ENCODE data around the gene RSPH4A.
"Not testable (repeated sequence)": the region's sequence is repeated elsewhere in the genome, so short reads cannot be mapped to it uniquely, and the experiment has no call there.

The RSPH4A gene

GRCh38 chr6:116631379-116631990, 15.2 kb downstream of the RSPH4A start:
- no peak for FAIRE-seq

DNA sequence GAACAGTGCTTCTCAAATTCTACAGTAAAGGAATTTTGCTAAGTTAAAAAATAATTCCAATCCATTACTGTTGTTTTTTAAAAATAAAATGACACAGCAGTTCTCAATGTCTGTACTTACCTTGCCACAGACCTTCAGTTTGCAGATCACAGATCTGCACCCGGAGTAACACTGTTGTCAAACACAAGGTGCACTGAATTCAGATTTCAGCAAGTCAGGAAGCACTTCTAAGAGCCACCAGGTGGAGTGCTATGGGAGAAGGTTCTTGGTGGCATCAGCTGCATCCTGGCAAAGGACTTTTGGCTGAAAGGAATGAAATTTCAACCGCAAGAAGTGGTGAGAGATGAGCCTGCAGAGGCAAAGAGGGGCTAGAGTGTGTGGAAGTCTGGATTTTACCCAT, 17.4 kb downstream of the RSPH4A start:
- no peak for FAIRE-seq

GRCh38 chr6:116648156-116648555, 31.9 kb downstream of the RSPH4A start:
- no peak for FAIRE-seq

DNA sequence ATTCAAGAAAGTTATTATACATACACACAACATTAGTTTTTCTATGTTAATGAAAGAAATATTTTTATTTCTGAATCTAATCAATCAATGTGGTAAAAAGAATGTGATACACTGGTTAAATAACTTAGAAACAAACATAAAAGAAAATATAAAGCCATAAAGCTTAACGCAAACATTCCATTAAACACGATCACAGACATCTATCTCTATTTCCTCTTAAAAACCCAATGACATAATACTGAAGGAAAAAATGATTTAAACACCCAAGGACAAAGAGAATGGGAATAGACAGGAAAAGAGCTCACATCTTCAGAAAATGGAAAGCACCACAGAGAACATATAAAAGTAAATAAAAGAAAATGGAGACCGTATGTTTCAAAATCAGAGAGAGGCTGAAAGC, 32.9 kb downstream of the RSPH4A start:
- peak; percentile 50 for FAIRE-seq

DNA sequence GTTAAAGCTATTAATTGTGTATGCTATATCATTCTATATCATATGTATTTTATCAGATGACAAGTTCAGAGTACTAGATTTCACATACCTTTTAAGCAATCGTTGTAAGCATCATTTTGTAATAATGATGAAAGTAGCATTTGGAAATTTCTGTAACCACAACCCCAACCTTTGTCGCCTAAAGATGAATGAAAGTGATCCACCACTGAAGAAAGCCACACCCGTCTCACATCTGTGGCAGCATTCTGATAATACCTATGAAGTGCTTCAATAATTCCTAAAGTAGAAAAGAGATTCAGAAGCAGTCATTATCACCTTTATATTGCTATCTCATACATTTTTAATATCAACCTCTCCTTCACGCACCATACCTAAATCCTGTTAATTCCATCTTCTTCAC, 35.6 kb downstream of the RSPH4A start:
- FAIRE-seq = no peak

DNA sequence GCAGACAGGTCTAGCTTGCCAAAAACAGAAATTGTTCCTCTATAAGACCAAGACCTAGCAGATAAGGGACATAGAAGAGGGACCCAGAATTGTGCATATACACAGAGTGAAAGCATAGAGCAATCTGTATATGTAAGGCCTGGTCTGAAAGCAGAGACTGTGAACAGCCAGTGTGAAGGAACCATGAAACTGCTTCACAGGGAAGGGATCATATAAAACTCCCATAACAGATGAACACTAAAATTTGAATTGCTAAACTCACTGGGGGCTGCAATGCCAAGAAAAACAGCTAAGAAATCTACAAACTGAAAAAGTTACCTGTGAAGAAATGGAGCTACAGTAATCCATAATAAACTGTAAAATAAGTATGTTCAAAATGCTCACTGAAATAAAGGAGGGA, 45.3 kb downstream of the RSPH4A start:
- no peak for FAIRE-seq

DNA sequence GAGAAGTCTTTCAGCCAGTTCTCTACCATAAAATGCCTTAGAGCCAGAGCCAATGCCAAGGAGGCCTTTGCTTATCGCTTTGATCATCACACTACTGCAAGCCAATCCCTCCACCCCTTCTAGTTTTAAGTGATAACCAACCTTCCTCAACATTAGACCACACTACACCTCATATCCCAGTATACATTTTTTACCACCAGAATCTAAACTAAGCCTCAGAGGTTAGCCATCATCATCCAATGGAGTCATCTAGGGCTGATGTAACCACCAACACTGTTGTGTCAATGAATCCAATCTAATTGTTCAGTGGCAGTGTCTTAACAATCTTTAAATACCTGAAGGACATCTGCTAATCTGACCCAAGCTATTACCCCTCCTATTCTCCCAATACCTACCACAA, 45.9 kb downstream of the RSPH4A start:
- no peak for FAIRE-seq

GRCh38 chr6:116663308-116663707, 47.0 kb downstream of the RSPH4A start:
- no peak for FAIRE-seq

GRCh38 chr6:116664169-116664568, 47.9 kb downstream of the RSPH4A start:
- not testable (repeated sequence) for FAIRE-seq

- no peak for FAIRE-seq
Measured at GRCh38 chr6:116665464-116665863, 49.2 kb downstream of the RSPH4A start.

GRCh38 chr6:116666869-116667268, 50.6 kb downstream of the RSPH4A start:
- no peak for FAIRE-seq

- FAIRE-seq = no peak
Measured at GRCh38 chr6:116667623-116668022, 51.3 kb downstream of the RSPH4A start.

DNA sequence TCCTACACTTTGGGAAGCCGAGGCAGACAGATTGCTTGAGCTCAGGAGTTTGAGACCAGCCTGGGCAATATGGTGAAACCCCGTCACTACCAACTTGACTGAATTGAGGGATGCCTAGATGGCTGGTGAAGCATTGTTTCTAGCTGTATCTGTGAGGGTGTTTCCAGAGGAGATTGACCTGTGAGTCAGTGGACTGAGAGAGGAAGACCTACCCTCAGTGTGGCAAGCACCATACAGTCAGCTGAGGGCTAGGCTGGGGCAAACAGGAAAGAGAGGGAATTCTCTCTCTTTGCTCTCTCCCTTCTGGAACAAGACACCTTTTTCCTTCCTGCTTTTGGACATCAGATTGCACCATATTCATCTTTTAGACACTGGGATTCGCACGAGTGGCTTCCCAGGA, 56.0 kb downstream of the RSPH4A start:
- no peak for FAIRE-seq

- no peak for FAIRE-seq
Measured at GRCh38 chr6:116676021-116676420, 59.7 kb downstream of the RSPH4A start.

GRCh38 chr6:116680880-116681672, 64.8 kb downstream of the RSPH4A start, which contains the start of gene KPNA5:
Gene KPNA5 (plus strand): TSS chr6:116681211. CDS start chr6:116681335, 124 bp downstream.
- FAIRE-seq = peak; percentile 89

GRCh38 chr6:116682334-116682712, 66.0 kb downstream of the RSPH4A start:
- FAIRE-seq = no peak

All from G401.6 (cell line).